HepG2 (cell line): ENCODE measurements around the gene OAS1. TPM values are rescaled to one million over a fixed set of nuclear protein-coding genes. Genes with fewer than 3 reads are reported as not detected.

Experiments used
- ATAC-seq: fragments of 200-7000 bp; cut with Tn5 transposase; 3 replicates; pipeline ENCODE4 v1.9.1; 2020; ENCODE audit warnings: mild to moderate bottlenecking, moderate library complexity
- BruUV-seq: library from RNA; stranded (reverse); fragments of 400-500 nt; replicated peaks from 2 replicates; lab custom pipeline; 2021; lab: Mats Ljungman, UMichigan
- CTCF ChIA-PET: fragments of 300-600 bp; formaldehyde crosslinking; extraction: SDS; loops from one replicate; lab custom pipeline; 2021; ENCODE audit warnings: low total read pairs, inconsistent platforms, low intra/inter-chr PET ratio; lab: Yijun Ruan, JAX
- POLR2A ChIA-PET: fragments of 350-600 bp; sonication (Branson Sonifier 250); formaldehyde crosslinking; loops from one replicate; lab custom pipeline; 2020; ENCODE audit warnings: antibody characterized with exemption, inconsistent platforms; lab: Yijun Ruan, JAX
- DNase-seq: peaks from one replicate; pipeline ENCODE4 v3.0.0-alpha.2; 2015; ENCODE audit warnings: low spot score
- FAIRE-seq: peaks from 3 replicates; lab custom pipeline; 2011; peaks lifted over from hg19 to GRCh38; lab: Jason Lieb, UNC
- H2AFZ ChIP-seq: one replicate; pipeline ENCODE4 v1.6.1; 2011; ENCODE audit warnings: low read length, inconsistent platforms
- H3K27ac ChIP-seq: fragments of 300-600 bp; 3 replicates; pipeline ENCODE4 v1.8.0; 2011; ENCODE audit warnings: mixed run types, mild to moderate bottlenecking, mixed read lengths, low read length, inconsistent platforms; ENCODE audit not compliant: insufficient read depth; ENCODE audit errors: extremely low read length
- H3K27me3 ChIP-seq, 2 experiments: fragments of 200-600 bp in 1 of 2; 2 replicates in 1 of 2; 3 replicates in 1 of 2; pipeline versions ENCODE4 v1.6.0 to v1.8.0; 2011; ENCODE audit warnings: low read length in 2 of 2, mild to moderate bottlenecking in 2 of 2, moderate library complexity in 2 of 2, inconsistent platforms in 1 of 2; ENCODE audit not compliant: insufficient read depth in 2 of 2, control insufficient read depth in 1 of 2
- H3K36me3 ChIP-seq, 2 experiments: fragments of 200-600 bp in 1 of 2; replicated peaks in 1 of 2; 2 replicates in 1 of 2; 3 replicates in 1 of 2; pipeline versions ENCODE4 v1.5.1 to v1.8.0; 2011; ENCODE audit warnings: low read length in 2 of 2, inconsistent platforms in 1 of 2; ENCODE audit not compliant: insufficient read depth in 2 of 2, control insufficient read depth in 1 of 2
- H3K4me1 ChIP-seq: 2 replicates; pipeline ENCODE4 v1.5.1; 2012; ENCODE audit warnings: low read length, inconsistent platforms; ENCODE audit not compliant: insufficient read depth
- H3K4me2 ChIP-seq: 2 replicates; pipeline ENCODE4 v1.6.0; 2011; ENCODE audit warnings: low read depth, low read length, inconsistent platforms
- H3K4me3 ChIP-seq, 3 experiments: fragments of 200-600 bp in 1 of 3; sonication (generic), shearing (Covaris generic) in 1 of 3; replicated peaks in 1 of 3; 2 replicates each; pipeline ENCODE4 v1.5.1; 2011 to 2016; ENCODE audit warnings: low read length in 3 of 3, inconsistent platforms in 2 of 3, low read depth in 2 of 3, mild to moderate bottlenecking in 2 of 3, control low read depth in 1 of 3, mixed read lengths in 1 of 3; ENCODE audit not compliant: insufficient read depth in 1 of 3
- H3K79me2 ChIP-seq: one replicate; pipeline ENCODE4 v1.6.1; 2011; ENCODE audit warnings: low read length, inconsistent platforms; ENCODE audit not compliant: insufficient read depth
- H3K9ac ChIP-seq: 2 replicates; pipeline ENCODE4 v1.6.0; 2011; ENCODE audit warnings: mild to moderate bottlenecking, low read depth, low read length, inconsistent platforms; ENCODE audit not compliant: insufficient read depth
- H3K9me3 ChIP-seq: 2 replicates; pipeline ENCODE4 v1.5.1; 2012; ENCODE audit warnings: mild to moderate bottlenecking, low read length
- H4K20me1 ChIP-seq: 2 replicates; pipeline ENCODE4 v1.6.0; 2011; ENCODE audit warnings: inconsistent platforms, mild to moderate bottlenecking, low read length, moderate library complexity; ENCODE audit not compliant: insufficient read depth
- ESRRA ChIP-seq: sonication (generic); formaldehyde crosslinking; IDR thresholded peaks from 2 replicates; pipeline ENCODE4 v1.5.1; 2020; ENCODE audit warnings: mild to moderate bottlenecking, low read depth, missing genetic modification reagents
- JARID2 ChIP-seq: sonication (generic); formaldehyde crosslinking; IDR thresholded peaks from 2 replicates; pipeline ENCODE4 v1.8.1; 2023; ENCODE audit warnings: missing genetic modification reagents, inconsistent platforms; ENCODE audit not compliant: insufficient replicate concordance
- REST ChIP-seq, 2 experiments: IDR thresholded peaks; 2 replicates each; pipeline ENCODE4 v1.6.1; 2011 to 2012; ENCODE audit warnings: low read length in 2 of 2, borderline replicate concordance in 1 of 2, low read depth in 1 of 2, mild to moderate bottlenecking in 1 of 2, moderate library complexity in 1 of 2
- ZNF75D ChIP-seq: sonication (generic); formaldehyde crosslinking; IDR thresholded peaks from 2 replicates; pipeline ENCODE4 v1.8.1; 2023; ENCODE audit warnings: missing genetic modification reagents, mild to moderate bottlenecking, borderline replicate concordance
- WGBS: methylation state at CpG from one replicate; pipeline ENCODE4 v1.1.6; 2017; ENCODE audit warnings: low lambda C conversion rate; 5-methylcytosine and 5-hydroxymethylcytosine counted together
- in situ Hi-C: cut with HindIII; loops from 2 replicates; pipeline ENCODE4 v1.10.0; 2017; ENCODE audit warnings: low pct_unique_long_range_greater_than_20kb; ENCODE audit not compliant: extremely low pct_ligation_motif_present
- intact Hi-C: fragments of 100-400 bp; cut with micrococcal nuclease; formaldehyde crosslinking; loops from one replicate; pipeline ENCODE4 v1.10.0; 2022; ENCODE audit not compliant: unreplicated experiment
- polyA plus RNA-seq, 8 experiments: library from polyadenylated mRNA; depleted of rRNA in 3 of 8; stranded (reverse) in 7 of 8; unstranded in 1 of 8; fragments of >200 nt; fragmentation: Illumina TruSeq in 4 of 8; extraction: Trizol in 4 of 8; gene quantifications; 2 replicates each; pipeline versions ENCODE4 v1.2.1 to v1.2.3, GENCODE V29; 2011 to 2016; ENCODE audit warnings: low read depth in 4 of 8, missing spikeins in 1 of 8, mixed read lengths in 1 of 8; ENCODE audit not compliant: insufficient read depth in 1 of 8
- total RNA-seq, 5 experiments: library from RNA; depleted of rRNA; stranded (reverse); fragments of >200 nt; fragmentation: Illumina TruSeq; extraction: Trizol; gene quantifications; 2 replicates each; pipeline ENCODE4 v1.2.3, GENCODE V29; 2016; ENCODE audit warnings: low read depth in 1 of 5

Gene OAS1
- total and polyA plus RNA-seq, 2 of the 13 experiments (the other 11 are each of a cell fraction or from before 2014, with no cell fraction given) = 6.5 to 10.6 TPM

DNA sequence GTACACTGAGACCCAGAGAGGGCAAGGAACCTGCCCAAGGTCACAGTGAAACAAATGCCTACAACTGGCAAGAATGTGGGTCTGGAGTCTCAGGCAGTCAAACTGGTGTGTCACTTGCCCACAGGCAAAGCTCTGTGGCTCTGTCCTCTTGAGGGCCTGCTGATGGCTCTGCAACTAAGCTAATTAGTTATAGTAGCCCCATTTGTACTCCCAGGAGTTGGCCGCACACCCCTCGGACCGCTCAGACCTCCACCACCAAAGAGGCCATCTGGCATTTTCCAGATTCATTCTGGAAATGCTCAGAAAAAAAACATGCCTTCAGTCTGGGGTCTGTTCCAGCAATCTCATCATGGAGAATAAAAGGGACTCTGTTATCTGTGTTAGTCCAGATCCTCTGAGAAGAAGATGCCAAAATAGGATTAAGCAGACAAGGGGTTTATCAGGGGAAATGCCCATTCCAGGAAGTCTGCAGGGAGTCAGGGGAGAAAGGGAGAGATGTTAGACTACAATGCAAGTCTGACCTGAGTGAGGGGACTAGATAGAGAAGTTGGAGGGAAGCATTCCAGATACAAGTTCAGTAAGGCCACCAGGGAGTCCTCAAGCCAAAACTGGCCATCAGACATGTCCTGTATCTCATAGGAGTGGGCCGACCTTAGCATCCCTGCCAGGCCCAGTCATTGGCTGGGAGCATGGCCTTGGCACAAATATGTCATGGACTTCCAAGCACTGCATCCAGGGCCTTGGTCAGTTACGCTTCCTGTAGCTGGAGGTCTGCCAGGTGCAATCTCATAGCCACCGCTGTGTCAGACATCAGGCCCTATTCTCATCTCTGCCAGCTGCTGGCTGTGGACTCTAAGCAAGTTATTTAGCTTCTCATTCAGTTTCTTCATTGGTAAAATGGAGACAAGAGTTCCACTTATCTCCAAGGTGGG lies 15.4 kb upstream of the OAS1 start:
- POLR2A ChIA-PET = no interaction called here

DNA sequence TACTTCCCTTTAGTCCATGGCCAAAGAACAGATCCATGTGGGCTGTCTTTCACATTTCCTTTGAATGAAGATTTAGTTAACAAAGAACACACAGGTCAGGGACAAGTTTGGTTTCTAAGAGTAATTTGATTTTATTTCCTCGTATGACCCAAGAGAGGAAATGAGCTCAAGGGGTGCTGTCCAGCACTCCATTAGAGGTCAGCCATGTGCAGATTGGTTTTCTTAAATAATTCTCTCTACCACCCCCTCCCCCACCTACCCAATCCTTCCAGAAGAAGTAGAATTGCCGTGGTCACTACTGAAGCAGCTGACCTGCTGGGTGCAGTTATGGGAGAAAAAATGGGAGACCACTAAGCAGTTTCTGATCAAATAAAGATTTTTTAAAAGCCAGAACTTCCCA lies 13.9 kb upstream of the OAS1 start:
- FAIRE-seq = no peak
- in situ Hi-C loops (no loop called here), intact Hi-C loops (no loop called here)
- Histone ChIP-seq H3K4me1 (no peaks in the 10 kb centered on the region), H3K27ac (no peak overlapping the region), H3K4me2 (no peak overlapping the region), H3K9me3 (no peaks in the 10 kb centered on the region), H4K20me1 (no peaks in the 10 kb centered on the region), H3K27me3 (peaks cover 3 to 32% of the 10 kb centered on the region in 2 experiments), H3K36me3 (no peaks in the 10 kb centered on the region), H2AFZ (no peak overlapping the region), H3K79me2 (no peaks in the 10 kb centered on the region), H3K9ac (no peak overlapping the region), H3K4me3 (no peak overlapping the region)
- no peak for TF ChIP-seq ZNF75D (CRISPR knock-in tag)
- TF ChIP-seq REST (IDR thresholded peaks at IDR 0.05; ENCODE audit: borderline replicate concordance in 1 of 2, low read depth in 1 of 2, low read length in 2 of 2) = peak in 1 of 2 experiments; percentile 44; a peak in 2 of 4 replicates
- CTCF ChIA-PET = no interaction called here
- no peak for DNase-seq
- POLR2A ChIA-PET = no interaction called here
- ATAC-seq = no peak
- no TSS peak for BruUV-seq
- WGBS = 0% methylated on average over 2 of the region's 2 CpGs

More for the DNA sequence above, 15.4 kb upstream of the OAS1 start:
- no peaks in the 10 kb centered on the region for H4K20me1 ChIP-seq
- in situ Hi-C loops = no loop called here
- no peaks in the 10 kb centered on the region for H3K79me2 ChIP-seq
- no peak for TF ChIP-seq JARID2 (CRISPR knock-in tag)
- TF ChIP-seq ESRRA (CRISPR knock-in tag) = no peak
- H3K9ac ChIP-seq = no peak overlapping the region
- BruUV-seq = no TSS peak
- FAIRE-seq (no peak), DNase-seq (no peak), ATAC-seq (peak; percentile 41; the same call in 1 of the 3 replicates)
- H3K4me1 ChIP-seq = no peaks in the 10 kb centered on the region
- no peak overlapping the region for H3K4me2 ChIP-seq
- intact Hi-C loops = no loop called here
- no peak overlapping the region for H3K4me3 ChIP-seq
- CTCF ChIA-PET = no interaction called here
- H2AFZ ChIP-seq = no peak overlapping the region
- WGBS = 0% methylated on average over 2 of the region's 6 CpGs
- no peaks in the 10 kb centered on the region for H3K9me3 ChIP-seq
- no peaks in the 10 kb centered on the region for H3K36me3 ChIP-seq
- no peak overlapping the region for H3K27ac ChIP-seq
- H3K27me3 ChIP-seq = peaks cover 2 to 18% of the 10 kb centered on the region in 2 experiments; a peak in 3 of 5 replicates
